Heart left ventricle (tissue), 16 donors: Measurements from ENCODE around the gene CNTD1. TPM values are rescaled to one million over a fixed set of nuclear protein-coding genes. Genes with fewer than 3 reads are reported as not detected.

Experiments used
- ATAC-seq, 4 donors: fragments of 200-7000 bp; cut with Tn5 transposase; one replicate each; pipeline ENCODE4 v1.9.1; 2020 to 2022; ENCODE audit warnings: moderate library complexity in 4 of 4, mild to moderate bottlenecking in 3 of 4, moderate number of reproducible peaks in 1 of 4
- DNase-seq, 5 donors: peaks; one replicate each; pipeline ENCODE4 v3.0.0-alpha.2; 2020
- H3K27ac ChIP-seq, 12 donors: fragments of 200-600 bp; sonication (generic) in 4 of 12; one replicate each; pipeline versions ENCODE4 v1.5.0 to v1.8.0; 2016 to 2022; ENCODE audit warnings: mild to moderate bottlenecking in 2 of 12
- H3K27me3 ChIP-seq, 9 donors: fragments of 200-600 bp; sonication (generic) in 2 of 9; one replicate each; pipeline versions ENCODE4 v1.5.1 to v1.8.0; 2016 to 2022; ENCODE audit warnings: mild to moderate bottlenecking in 3 of 9
- H3K36me3 ChIP-seq, 9 donors: fragments of 200-600 bp; sonication (generic) in 2 of 9; one replicate each; pipeline versions ENCODE4 v1.5.0 to v1.8.0; 2018 to 2022; ENCODE audit warnings: mild to moderate bottlenecking in 2 of 9
- H3K4me1 ChIP-seq, 12 donors: fragments of 200-600 bp; sonication (generic) in 4 of 12; one replicate each; pipeline versions ENCODE4 v1.5.0 to v1.8.0; 2016 to 2022; ENCODE audit warnings: mild to moderate bottlenecking in 3 of 12
- H3K4me3 ChIP-seq, 12 donors: fragments of 200-600 bp; sonication (generic) in 4 of 12; one replicate each; pipeline versions ENCODE4 v1.5.0 to v1.8.0; 2017 to 2022; ENCODE audit warnings: mild to moderate bottlenecking in 9 of 12, moderate library complexity in 4 of 12
- H3K9me3 ChIP-seq, 12 donors: fragments of 200-600 bp; sonication (generic) in 4 of 12; one replicate each; pipeline versions ENCODE4 v1.5.0 to v1.8.0; 2016 to 2022; ENCODE audit warnings: mild to moderate bottlenecking in 1 of 12
- POLR2A ChIP-seq, 2 donors: fragments of 450-650 bp; IDR thresholded peaks; one replicate each; pipeline ENCODE4 v1.6.1; 2017; ENCODE audit warnings: antibody characterized with exemption in 2 of 2, mild to moderate bottlenecking in 2 of 2, moderate library complexity in 2 of 2
- WGBS, 4 donors: extraction: QIAGEN DNeasy Blood & Tissue Kit in 2 of 4; methylation state at CpG; one replicate each; pipeline versions ENCODE4 v1.1.5 to v1.1.7; 2013 to 2018; 5-methylcytosine and 5-hydroxymethylcytosine counted together
- intact Hi-C, 10 donors: fragments of 100-400 bp; cut with DNase I; formaldehyde crosslinking; loops; one replicate each; pipeline versions ENCODE4 v1.11.1 to v1.14.2; 2022
- polyA plus RNA-seq, 2 donors: library from polyadenylated mRNA; stranded (reverse); fragments of 200-250 nt; gene quantifications; one replicate each; pipeline ENCODE4 v1.2.3, GENCODE V29; 2013
- total RNA-seq, 9 donors: library from RNA; depleted of rRNA in 2 of 9; stranded (reverse); fragments of >200 nt in 2 of 9; fragmentation: NEBNext Ultra II Directional in 3 of 9; extraction: Animal tissue kit (Norgen Biotek cat#: 25700) in 3 of 9; gene quantifications; one replicate each; pipeline versions ENCODE4 v1.1.0 to v1.2.4, GENCODE V29; 2016 to 2023
- TF ChIP-seq, protein P1 (sequence below), 12 donors: fragments of 200-600 bp; sonication (generic) in 4 of 12; IDR thresholded peaks; one replicate each; pipeline versions ENCODE4 v1.5.0 to v1.8.0; 2018 to 2022; ENCODE audit warnings: antibody characterized with exemption in 12 of 12, mild to moderate bottlenecking in 5 of 12
- donor health status: ischemic (EF 13 %, LVEDD 7.1; RV severe dilation, severe dysfunction).
- donor health status: healthy with polysubstance abuse.
- donor health status: DM: no; HTN: yes; CAD: no.
- donor health status: DM: no; HTN: no; CAD: no.
- donor health status: ischemic (EF 25% LVEDD 6.9; RV normal size, moderate dysfunction).
- donor health status: ischemic (EF 25% LVEDD 5.7; RV mildly dilated, moderate dysfunction).
- donor health status: healthy.
- donor health status: DM: yes; HTN: yes; CAD: no.
- donor health status: ischemic (EF 35%, LVEDD 5.7; RV mildly dilated, moderate dysfunction).
- donor health status: nonischemic (EF 11% LVEDD 7.7; RV severe dilation, severe dysfunction).
- donor health status: DM: yes; HTN: yes; CAD: no.
- donor health status: PGD.
- donor health status: ischemic (EF 29% LVEDD 5.4; RV normal size, mild dysfunction).
- donor health status: nonischemic (EF 23%, LVEDD 6.1; RV moderate dilation, normal function).

The CNTD1 gene
- total and polyA plus RNA-seq, 11 donors, result 0.10 to 0.38 TPM; not detected in 9

DNA sequence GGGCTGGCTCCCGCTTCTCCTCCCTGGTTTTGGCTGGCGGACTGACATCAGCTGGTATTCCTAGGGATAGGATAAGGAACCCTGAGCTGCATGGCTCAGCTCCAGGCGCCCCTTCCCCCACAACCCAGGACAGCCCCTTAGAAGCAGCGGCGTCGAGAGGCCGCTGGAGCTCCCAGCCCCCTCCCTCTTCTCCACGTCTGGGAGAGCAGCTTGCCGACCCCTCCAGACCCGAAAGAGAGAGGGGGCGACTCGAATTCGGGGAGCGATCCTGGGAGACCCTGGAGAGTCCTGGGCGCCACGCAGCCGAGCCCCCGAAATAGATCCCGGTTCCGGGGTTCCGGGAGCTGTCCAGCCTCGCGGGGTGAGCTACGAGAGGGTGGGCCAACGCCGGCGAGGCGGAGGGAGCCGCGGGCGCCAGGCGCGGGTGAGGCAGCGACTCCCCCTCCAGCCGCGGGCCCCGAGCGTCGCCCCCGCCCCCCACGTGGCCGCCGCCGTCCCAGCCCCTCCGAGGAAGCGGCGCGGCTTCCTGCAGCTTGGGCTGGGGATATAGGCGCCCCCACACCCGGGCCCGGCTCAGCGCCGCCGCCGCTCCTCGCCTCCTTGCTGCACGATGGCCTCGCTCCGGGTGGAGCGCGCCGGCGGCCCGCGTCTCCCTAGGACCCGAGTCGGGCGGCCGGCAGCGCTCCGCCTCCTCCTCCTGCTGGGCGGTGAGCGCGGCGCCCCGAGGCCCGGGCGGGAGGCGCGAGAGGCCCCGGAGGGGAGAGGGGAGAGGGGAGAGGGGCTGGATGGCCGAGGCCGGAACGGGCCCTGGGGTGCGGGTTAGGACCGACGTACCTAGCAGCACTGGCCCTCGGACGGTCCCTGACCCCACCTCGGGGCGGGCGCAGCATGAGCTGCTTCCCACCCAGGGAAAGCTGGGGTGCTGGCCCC is 37.7 kb upstream of the CNTD1 start, which contains the start of gene RAMP2:
Gene RAMP2 (plus strand): TSS at position 576 of the 930 bp plus-strand sequence. CDS start 35 bp downstream, at position 611.
- H3K4me1 ChIP-seq, result peaks cover 3 to 36% (median 16%) of the 10 kb centered on the region in 12 donors
- DNase-seq, result peak in 3 of 5 donors; percentile 58 to 63 (median 60)

DNA sequence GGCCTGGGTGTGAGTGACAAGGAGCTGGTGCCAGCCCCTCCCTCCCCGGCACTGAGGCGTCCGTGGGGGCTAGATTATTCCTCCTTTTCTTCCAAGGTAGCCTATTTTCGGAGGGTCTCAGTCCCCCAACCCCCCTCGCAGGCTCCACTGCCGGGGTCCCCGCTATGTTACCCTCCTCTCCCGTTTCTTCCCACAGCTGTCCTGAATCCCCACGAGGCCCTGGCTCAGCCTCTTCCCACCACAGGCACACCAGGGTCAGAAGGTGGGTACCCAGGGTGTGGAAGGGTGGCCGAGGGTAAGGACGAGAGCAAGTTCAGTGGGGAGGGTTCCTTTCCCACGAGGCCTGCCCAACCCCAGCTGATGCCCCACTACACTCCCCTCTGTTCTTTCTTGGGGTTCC is 37.0 kb upstream of the CNTD1 start:
- intact Hi-C loops, result loop anchor here in 9 of 10 donors (2.0 to 10.0 kb wide), 10 partner anchors 13 to 187 kb away; partner anchors contain the start of genes PSMC3IP (in 3 of the 9), EZH1 (in 1 of the 9), RETREG3 (in 1 of the 9) and TUBG1 (in 1 of the 9)
- H3K27me3 ChIP-seq, result peaks cover 0 to 27% (median 2%) of the 10 kb centered on the region in 9 donors
- no peak for TF ChIP-seq POLR2A (IDR thresholded peaks at IDR 0.05)
- TF ChIP-seq, protein P1, sequence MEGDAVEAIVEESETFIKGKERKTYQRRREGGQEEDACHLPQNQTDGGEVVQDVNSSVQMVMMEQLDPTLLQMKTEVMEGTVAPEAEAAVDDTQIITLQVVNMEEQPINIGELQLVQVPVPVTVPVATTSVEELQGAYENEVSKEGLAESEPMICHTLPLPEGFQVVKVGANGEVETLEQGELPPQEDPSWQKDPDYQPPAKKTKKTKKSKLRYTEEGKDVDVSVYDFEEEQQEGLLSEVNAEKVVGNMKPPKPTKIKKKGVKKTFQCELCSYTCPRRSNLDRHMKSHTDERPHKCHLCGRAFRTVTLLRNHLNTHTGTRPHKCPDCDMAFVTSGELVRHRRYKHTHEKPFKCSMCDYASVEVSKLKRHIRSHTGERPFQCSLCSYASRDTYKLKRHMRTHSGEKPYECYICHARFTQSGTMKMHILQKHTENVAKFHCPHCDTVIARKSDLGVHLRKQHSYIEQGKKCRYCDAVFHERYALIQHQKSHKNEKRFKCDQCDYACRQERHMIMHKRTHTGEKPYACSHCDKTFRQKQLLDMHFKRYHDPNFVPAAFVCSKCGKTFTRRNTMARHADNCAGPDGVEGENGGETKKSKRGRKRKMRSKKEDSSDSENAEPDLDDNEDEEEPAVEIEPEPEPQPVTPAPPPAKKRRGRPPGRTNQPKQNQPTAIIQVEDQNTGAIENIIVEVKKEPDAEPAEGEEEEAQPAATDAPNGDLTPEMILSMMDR (IDR thresholded peaks at IDR 0.05), result no peak
- no peaks in the 10 kb centered on the region for H3K36me3 ChIP-seq
- H3K27ac ChIP-seq, result peak overlapping the region; percentile 78 to 98 (median 90)
- DNase-seq (no peak), ATAC-seq (no peak)
- H3K4me1 ChIP-seq, result peaks cover 3 to 36% (median 16%) of the 10 kb centered on the region in 12 donors
- H3K9me3 ChIP-seq, result no peaks in the 10 kb centered on the region
- WGBS, 4 donors, result 32 to 44% (median 36%) methylated on average over 9 to 12 of the region's 12 CpGs
- peak overlapping the region; percentile 44 to 92 (median 70) for H3K4me3 ChIP-seq

More for the DNA sequence above, 37.7 kb upstream of the CNTD1 start, which contains the start of gene RAMP2:
- Histone ChIP-seq H3K9me3 (no peaks in the 10 kb centered on the region), H3K36me3 (no peaks in the 10 kb centered on the region), H3K4me3 (peak within 1 kb of the TSS; percentile 44 to 92 (median 70)), H3K27me3 (peaks cover 0 to 27% (median 2%) of the 10 kb centered on the region in 9 donors), H3K27ac (peak within 1 kb of the TSS; percentile 78 to 98 (median 90))
- peak in 3 of 4 donors; percentile 12 to 56 (median 52) for ATAC-seq
- WGBS, 4 donors, result 2 to 14% (median 3%) methylated on average over 10 to 92 of the region's 92 CpGs
- peak in 1 of 2 donors; percentile 45 for TF ChIP-seq POLR2A (IDR thresholded peaks at IDR 0.05)
- TF ChIP-seq, protein P1 (IDR thresholded peaks at IDR 0.05), result no peak
- intact Hi-C loops, result loop anchor here in 6 of 10 donors (5.0 to 10.0 kb wide), 6 partner anchors 39 to 186 kb away; partner anchors contain the start of genes PSMC3IP (in 3 of the 6), RETREG3 (in 1 of the 6) and TUBG1 (in 1 of the 6)

- TF ChIP-seq POLR2A (IDR thresholded peaks at IDR 0.05), result no peak
- TF ChIP-seq, protein P1 (IDR thresholded peaks at IDR 0.05), result no peak
- Histone ChIP-seq H3K27me3 (peaks cover 0 to 17% (median 0%) of the 10 kb centered on the region in 9 donors), H3K9me3 (no peaks in the 10 kb centered on the region), H3K27ac (no peak overlapping the region), H3K4me3 (no peak overlapping the region), H3K36me3 (no peaks in the 10 kb centered on the region), H3K4me1 (peaks cover 0 to 23% (median 4%) of the 10 kb centered on the region in 12 donors)
- no peak for ATAC-seq
- WGBS, 4 donors, result 86 to 93% (median 89%) methylated on average over 6 of the region's 6 CpGs
- intact Hi-C loops, result loop anchor here in 2 of 10 donors (10.0 kb wide), 3 partner anchors 161 to 191 kb away; partner anchors contain the start of genes PSMC3IP (in 1 of the 2), RETREG3 (in 1 of the 2) and TUBG1 (in 1 of the 2)
- DNase-seq, result no peak
Measured at GRCh38 chr17:42766124-42766523, 32.5 kb upstream of the CNTD1 start.
